HG02852 (cell line): ENCODE measurements around the gene GMFB.

Experiments
- ATAC-seq: cut with Tn5 transposase; IDR thresholded peaks from one replicate; pipeline ENCODE4 v1.9.1; 2021; ENCODE audit warnings: mild to moderate bottlenecking, moderate library complexity; ENCODE audit not compliant: unreplicated experiment

Gene GMFB

DNA sequence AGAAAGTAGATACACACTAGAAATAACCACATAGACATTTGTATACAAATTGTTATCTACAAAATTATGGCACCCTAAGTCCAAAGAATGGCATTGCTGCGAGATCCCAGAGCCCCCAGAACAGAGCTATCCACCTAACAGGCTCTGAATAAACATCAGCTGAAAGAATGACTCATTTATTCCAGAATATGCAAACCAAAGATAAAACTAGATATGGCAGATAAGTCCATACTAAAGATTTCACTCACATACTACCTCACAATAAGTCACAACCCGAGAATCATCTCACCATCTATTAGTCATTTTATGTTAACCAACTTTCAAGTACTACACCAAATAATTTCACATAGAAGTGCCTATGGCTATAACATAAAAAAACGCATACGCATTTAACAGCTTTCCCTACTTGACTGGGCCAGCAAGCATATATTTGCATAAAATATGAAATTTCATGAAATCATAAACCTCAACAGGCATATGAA lies 53.2 kb downstream of the GMFB start:
- ATAC-seq: peak; percentile 74

GRCh38 chr14:54428527-54428926 lies 60.3 kb downstream of the GMFB start:
- ATAC-seq: no peak

- ATAC-seq: no peak
Measured at GRCh38 chr14:54427871-54428270, 60.9 kb downstream of the GMFB start.

- ATAC-seq: no peak
Measured at GRCh38 chr14:54425537-54426274, 63.1 kb downstream of the GMFB start.

- no peak for ATAC-seq
Measured at GRCh38 chr14:54425068-54425467, 63.7 kb downstream of the GMFB start.
